ENCODE results near the gene ALG9.

ALG9 gene

GRCh38 chr11:111879637-111879960 lies 8.2 kb upstream of the ALG9 start:
- no peak for DNase-seq

GRCh38 chr11:111878849-111879636 lies 7.7 kb upstream of the ALG9 start, which contains the start of the genes CFAP68 and FDXACB1:
CFAP68 (plus strand) TSS chr11:111879541; CDS start chr11:111879561, 20 bp downstream.
FDXACB1 (minus strand) TSS chr11:111879165; CDS start chr11:111879132, 33 bp downstream.
- peak; percentile 94 for DNase-seq

GRCh38 chr11:111878385-111878848 lies 7.0 kb upstream of the ALG9 start:
- no peak for DNase-seq

GRCh38 chr11:111871693-111872161 lies 346 bp upstream of the ALG9 start:
- no peak for DNase-seq

GRCh38 chr11:111870522-111870885 lies 877 bp downstream of the ALG9 start:
- DNase-seq, result no peak

GRCh38 chr11:111870113-111870512 lies 1.3 kb downstream of the ALG9 start:
- no peak for DNase-seq

- no peak for DNase-seq
Measured at GRCh38 chr11:111860257-111860656, 11.1 kb downstream of the ALG9 start.

GRCh38 chr11:111855506-111855905 lies 15.9 kb downstream of the ALG9 start:
- no peak for DNase-seq

- no peak for DNase-seq
Measured at GRCh38 chr11:111852103-111852502, 19.3 kb downstream of the ALG9 start.

GRCh38 chr11:111851636-111852035 lies 19.7 kb downstream of the ALG9 start:
- no peak for DNase-seq

- no peak for DNase-seq
Measured at GRCh38 chr11:111851067-111851466, 20.3 kb downstream of the ALG9 start.

- no peak for DNase-seq
Measured at GRCh38 chr11:111849631-111850030, 21.8 kb downstream of the ALG9 start.

- DNase-seq, result no peak
Measured at GRCh38 chr11:111846636-111847035, 24.7 kb downstream of the ALG9 start.

- DNase-seq, result no peak
Measured at GRCh38 chr11:111846063-111846462, 25.3 kb downstream of the ALG9 start.

- DNase-seq, result no peak
Measured at GRCh38 chr11:111845276-111846028, 25.9 kb downstream of the ALG9 start.

- no peak for DNase-seq
Measured at GRCh38 chr11:111843661-111844060, 27.7 kb downstream of the ALG9 start.

- DNase-seq, result peak; percentile 93
Measured at GRCh38 chr11:111841370-111842053, 29.9 kb downstream of the ALG9 start.

- no peak for DNase-seq
Measured at GRCh38 chr11:111840143-111840542, 31.2 kb downstream of the ALG9 start.

GRCh38 chr11:111838054-111838453 lies 33.3 kb downstream of the ALG9 start:
- no peak for DNase-seq

GRCh38 chr11:111837366-111837891 lies 34.0 kb downstream of the ALG9 start:
- DNase-seq, result no peak

GRCh38 chr11:111836721-111837120 lies 34.7 kb downstream of the ALG9 start:
- DNase-seq, result no peak

GRCh38 chr11:111836162-111836561 lies 35.2 kb downstream of the ALG9 start:
- no peak for DNase-seq

GRCh38 chr11:111835665-111836064 lies 35.7 kb downstream of the ALG9 start:
- DNase-seq, result no peak
